GM21528 (cell line): ENCODE data around the gene PCSK2.
"Not testable (repeated sequence)": the region's sequence is repeated elsewhere in the genome, so short reads cannot be mapped to it uniquely, and the experiment has no call there.

ENCODE experiments used
- ATAC-seq: cut with Tn5 transposase; IDR thresholded peaks from one replicate; pipeline ENCODE4 v1.9.1; 2021; ENCODE audit warnings: mild to moderate bottlenecking, moderate library complexity; ENCODE audit not compliant: unreplicated experiment, low FRiP score

PCSK2 gene, protein sequence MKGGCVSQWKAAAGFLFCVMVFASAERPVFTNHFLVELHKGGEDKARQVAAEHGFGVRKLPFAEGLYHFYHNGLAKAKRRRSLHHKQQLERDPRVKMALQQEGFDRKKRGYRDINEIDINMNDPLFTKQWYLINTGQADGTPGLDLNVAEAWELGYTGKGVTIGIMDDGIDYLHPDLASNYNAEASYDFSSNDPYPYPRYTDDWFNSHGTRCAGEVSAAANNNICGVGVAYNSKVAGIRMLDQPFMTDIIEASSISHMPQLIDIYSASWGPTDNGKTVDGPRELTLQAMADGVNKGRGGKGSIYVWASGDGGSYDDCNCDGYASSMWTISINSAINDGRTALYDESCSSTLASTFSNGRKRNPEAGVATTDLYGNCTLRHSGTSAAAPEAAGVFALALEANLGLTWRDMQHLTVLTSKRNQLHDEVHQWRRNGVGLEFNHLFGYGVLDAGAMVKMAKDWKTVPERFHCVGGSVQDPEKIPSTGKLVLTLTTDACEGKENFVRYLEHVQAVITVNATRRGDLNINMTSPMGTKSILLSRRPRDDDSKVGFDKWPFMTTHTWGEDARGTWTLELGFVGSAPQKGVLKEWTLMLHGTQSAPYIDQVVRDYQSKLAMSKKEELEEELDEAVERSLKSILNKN

DNA sequence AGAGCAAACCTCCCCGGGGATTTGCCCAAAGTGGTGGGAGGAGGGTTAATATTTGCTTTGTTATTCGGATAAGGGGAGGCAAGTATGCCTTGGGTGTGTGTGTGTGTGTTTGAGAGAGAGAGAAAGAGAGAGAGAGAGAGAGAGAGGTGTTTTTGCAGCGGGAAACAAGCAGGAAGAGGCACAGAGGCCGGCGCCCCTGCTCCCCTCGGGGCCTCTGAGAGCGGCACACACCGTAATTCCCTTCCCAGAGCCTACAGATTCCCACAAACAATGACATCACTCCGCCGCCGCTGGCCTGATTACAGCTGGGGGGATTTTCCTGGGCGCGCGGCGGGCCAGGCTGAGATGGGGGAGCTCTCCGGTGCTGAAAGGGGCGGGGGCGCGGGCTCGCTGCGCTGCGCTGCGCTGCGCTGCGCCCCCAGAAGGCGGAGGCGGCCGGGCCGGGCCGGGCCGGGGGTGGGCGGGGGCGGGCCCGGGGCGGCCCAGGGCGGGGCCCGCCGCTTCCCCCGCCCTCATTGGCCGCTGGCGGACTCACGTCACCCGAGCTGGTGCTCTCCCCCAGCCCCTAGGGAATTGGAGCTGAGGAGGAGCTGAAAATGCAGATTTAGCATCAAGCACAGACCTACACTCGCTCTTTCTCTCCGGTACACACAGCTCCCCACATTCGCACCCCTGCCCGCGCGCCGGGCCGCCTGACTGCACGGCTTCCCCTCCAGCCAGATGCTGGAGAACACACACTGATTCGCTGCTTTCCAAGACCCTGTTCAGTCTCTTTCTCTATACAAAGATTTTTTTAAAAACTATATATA lies at the start of gene PCSK2:
PCSK2 (plus strand) TSS at position 631 of the 809 bp plus-strand sequence. CDS start 266 bp downstream, outside the sequence.
- no peak for ATAC-seq

DNA sequence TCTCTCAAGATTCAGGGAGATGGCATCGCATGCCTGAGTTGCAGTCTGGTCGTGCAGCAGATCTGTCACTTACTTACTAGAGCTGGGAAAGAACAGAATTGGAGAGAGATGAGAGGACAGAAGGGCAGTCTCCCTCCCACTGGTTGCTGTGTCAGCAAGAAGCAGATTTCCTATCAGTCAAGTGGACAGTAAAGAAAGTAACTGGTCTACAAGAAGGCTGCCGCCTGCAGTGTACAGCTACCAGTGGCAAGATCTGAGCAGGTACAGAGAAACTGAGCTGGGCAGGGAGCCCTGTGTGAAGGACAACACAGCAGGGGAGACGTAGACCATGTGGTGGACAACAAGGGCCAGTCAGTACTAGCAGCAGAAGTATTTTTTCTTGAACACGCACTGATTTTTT lies 49.5 kb upstream of the PCSK2 start:
- ATAC-seq, result no peak

DNA sequence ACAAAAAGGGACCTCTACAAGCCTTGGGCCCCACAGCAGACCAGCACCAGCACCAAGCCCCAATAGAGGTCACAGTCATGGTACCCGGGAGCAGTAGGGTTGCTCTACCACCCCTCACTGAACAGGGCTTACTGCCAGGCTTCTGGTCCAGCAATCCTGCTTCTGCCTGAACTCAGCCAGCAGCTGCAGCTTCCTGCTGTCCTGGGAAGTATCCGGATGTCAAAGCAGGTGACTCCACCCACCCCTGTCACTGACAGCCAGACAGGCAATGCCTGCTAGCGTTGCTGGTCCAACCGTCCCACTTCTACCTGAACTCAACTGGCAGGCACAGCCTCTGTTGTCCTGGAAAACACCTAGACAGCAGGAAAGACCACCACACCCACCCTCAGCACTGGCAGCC lies 47.0 kb upstream of the PCSK2 start:
- no peak for ATAC-seq

DNA sequence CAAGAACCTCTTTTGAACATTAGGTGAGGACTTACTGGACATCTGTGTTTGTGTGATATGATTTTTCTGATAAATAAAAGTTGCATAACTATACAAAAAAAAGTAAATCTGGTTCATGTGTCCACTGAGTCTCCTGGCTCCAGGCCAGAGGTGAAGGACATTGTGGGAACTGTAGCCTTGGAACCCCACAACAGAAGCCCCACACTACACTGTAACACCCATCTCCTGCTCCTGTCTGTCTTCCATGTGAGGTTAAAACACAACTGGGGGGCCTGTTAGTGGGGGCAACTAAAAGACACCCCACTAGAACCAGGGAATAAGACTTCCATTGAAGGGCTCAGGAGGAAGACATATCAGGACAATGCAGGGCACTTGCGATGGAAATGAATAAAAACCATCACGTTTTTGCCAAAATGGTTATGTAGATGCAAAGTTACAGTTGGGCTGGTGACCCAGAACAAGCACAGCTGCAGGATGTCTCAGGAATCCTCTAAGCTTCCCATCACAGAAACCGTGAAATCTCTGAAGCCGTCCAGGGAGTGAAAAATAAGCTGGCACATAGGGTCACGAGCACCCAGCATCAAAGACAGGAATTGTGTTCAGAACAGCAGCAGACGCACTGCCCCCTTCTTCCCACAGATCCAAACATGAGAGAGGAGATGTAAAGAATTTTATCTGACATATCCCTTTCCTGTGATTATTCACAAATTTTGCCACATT lies 36.7 kb upstream of the PCSK2 start:
- ATAC-seq, result no peak

DNA sequence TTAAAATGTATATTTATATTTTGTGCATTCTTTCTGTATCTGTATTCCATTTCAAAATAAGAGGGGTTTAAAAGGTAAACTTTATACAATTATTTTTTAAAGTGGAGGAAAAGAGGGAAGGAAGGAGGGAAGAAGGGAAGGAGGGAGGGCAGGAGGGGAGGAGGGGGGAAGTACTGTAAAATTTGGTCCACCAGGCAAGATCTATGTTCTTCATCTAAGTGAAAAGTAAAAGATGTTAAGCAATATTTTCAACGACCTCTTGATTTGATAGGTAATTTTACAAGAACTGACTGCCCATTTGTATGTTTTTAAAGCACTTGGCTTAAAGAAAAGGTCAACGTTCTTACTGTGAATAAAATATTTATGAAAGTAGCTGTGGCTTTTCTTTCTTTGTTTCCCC lies 29.8 kb upstream of the PCSK2 start:
- ATAC-seq, result no peak

DNA sequence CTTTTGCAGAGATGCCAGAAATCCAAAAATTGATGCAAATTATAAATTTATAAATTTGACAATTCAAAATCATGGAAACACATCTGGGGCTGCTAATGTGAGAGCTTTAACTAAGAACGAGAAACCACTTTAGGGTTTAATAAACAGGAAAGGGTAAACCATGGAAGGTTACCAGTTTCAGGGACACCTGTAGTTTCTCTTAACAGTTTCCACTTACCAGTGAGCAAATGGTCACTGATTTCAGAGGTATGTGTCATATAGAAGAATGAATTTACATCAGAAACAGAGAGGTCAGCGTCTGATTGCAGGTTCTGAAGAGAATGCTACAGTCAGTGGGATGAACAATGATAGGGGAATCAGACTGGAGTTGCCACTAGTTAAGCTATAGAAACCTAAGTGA lies 24.8 kb upstream of the PCSK2 start:
- no peak for ATAC-seq

DNA sequence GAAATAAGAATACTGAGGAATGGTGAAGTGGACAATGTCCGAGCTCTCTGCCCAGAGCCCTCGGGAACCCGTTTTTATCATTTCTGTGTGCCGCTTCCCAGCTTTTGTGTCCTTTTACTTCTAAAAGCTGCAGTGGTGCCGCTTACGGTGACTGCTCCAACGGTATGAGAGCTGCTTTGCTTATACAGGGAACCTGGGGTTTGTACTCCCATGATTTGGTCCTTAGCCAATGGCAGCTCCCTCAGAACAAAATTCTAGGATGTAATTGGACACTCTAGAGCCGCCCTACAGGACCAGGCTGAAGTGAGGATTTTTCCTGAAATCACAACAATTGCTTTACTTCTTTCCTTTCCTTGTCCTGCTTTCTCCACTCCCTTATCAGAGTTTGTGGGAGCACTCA lies 24.2 kb upstream of the PCSK2 start:
- no peak for ATAC-seq

DNA sequence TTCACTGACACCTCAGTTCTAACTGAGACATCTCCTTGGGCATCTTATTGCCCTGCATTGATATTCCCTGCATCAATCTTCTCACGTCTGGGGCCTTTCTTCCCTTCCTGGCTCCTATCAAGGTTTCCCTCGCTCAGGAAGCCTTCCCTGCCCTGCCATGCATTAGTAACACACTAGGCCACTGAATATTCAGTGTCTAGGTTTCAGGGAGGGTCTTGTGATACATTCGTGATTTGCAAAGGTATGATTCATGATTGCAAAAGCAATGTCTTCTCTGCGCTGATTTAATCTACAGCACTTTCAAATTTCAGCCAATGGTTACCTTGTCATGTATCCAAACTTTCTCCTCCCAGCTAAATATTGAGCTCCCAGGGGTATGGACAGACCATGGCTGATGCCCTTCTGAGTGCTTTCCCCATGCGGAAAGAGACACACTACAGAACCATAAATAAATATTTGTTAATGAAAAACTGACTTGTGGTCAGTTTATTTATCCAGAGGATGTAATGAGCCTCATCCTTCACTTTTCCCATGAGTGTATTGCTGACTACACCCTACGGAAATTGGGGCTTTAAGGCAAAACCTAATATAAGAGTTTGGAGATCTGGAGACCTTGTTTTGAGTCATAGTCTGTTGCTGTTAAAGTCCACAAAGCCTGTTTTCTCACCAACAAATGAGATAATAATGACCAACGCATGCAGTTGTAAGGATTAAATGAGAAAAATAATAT lies 21.6 kb upstream of the PCSK2 start:
- ATAC-seq, result no peak

DNA sequence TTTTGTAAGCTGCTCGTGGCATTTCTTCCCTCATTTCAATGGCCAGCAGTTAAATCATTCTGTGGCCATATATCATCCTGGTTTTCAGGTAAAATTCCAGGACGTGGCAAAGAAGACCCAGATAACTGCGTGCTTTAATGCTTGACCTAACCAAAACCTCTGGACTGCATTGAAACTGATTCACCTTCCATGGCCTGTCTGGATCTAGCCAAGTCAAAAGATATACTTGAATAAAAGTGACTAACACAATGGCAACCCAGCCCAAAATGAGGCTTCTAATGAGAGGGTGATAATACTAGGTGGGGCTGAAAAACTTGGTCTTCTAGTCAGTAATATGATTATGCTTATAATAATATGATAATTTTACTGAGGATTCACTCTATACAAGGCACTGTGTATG lies 16.5 kb upstream of the PCSK2 start:
- no peak for ATAC-seq

DNA sequence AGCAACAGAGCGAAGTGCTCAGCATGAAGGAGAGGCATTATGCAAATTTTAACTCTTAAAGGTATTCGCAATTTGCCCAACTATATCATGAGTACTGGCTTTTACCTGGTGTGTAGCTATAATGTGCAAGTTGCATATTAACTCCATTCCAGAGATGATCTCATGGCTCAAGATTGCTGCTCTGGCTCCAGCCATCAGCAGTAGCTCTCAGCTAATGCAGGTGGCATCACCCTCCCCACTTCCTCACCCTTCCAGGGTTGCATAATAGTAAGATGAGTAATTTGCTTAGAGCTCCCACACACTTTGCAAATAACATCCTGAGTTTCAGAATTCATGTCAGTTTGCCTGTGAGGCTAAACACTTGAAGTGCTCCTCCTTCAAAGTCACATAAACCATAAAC lies 15.9 kb upstream of the PCSK2 start:
- no peak for ATAC-seq

DNA sequence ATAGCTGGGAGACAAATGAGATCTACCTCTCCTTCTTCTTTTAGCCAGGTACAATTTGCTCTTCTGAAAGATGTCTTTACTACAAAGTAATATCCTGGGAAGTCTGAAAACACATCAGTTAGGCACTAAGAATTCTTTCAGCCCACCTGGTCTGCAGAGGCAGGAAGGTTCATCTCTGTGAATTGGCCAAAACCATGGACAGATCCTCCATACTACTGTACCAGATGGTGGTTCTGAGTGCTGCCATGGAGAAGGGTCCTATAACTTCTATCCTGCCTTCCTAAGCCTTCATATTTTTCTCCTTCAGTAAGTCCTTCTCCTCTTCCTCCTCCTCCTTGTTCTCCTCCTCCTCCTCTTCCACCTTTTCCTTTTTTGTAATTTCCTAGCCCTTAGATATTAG lies 11.7 kb upstream of the PCSK2 start:
- no peak for ATAC-seq

DNA sequence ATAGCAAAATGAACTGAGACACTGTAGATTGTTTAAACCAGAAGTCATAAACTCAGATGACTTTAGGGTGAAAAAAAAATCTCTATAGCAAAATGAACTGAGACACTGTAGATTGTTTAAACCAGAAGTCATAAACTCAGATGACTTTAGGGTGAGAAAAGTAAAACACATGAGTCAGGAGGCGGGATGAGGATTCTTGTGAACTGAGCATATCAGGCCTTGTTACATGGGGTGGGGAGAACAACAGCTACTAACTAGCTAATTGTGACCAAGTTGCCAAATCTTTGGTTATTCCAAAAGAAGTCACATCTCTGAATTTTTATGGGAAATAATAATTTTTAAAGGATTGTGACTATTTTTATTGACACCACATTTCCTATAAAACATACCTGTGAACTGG lies 7.0 kb upstream of the PCSK2 start:
- not testable (repeated sequence) for ATAC-seq

DNA sequence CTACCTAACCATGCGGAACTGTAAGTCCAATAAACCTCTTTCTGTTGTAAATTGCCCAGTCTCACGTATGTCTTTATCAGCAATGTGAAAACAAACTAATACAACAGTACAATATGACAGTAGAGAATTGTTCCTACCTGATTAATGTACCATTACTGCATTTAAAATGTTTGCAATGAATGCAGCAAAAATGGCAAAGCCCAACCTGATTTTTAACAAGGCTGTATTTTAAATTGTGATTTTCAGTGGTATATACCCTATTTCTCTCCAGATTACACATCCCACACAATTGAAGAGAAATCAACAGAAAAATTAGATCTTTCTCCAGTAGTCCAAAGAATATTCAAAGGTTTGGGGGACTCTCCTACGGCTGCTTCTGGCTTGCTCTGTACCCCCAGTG lies 3.3 kb upstream of the PCSK2 start:
- ATAC-seq, result no peak

DNA sequence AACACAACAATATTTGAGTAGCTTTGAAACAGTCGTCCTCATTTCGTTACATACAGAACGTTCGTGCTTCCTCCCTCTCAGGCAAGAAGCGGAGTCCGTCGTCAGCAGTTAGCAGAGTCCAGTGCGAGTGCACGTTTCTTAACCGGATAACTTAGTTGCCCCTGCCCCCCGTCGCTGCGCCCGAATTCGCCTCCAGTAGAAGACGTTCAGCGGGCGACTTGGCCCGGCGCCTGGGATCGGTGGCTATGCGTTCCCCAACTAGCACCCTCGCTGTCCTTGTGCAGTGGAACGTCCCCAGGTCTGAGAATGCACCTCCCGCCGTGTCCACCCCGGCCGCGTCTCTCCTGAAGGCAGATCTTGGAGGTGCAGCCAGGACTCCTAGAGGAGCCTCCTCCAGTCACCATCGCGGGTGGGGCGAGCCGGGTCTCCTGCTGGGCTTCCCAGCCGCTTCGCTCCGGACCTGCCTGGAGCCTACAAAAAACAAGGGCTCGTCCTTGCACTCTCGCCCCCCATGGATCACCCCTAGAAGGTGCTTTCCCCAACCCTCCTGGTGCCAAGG lies 910 bp upstream of the PCSK2 start:
- ATAC-seq, result no peak

DNA sequence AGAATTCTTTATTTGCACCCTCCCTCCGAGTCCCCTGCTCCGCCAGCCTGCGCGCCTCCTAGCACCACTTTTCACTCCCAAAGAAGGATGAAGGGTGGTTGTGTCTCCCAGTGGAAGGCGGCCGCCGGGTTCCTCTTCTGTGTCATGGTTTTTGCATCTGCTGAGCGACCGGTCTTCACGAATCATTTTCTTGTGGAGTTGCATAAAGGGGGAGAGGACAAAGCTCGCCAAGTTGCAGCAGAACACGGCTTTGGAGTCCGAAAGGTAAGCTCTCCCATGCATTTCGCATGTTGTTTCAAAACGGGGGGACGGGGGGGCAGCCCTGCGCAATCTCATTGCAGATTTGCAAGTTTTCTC lies 357 bp downstream of the PCSK2 start:
- no peak for ATAC-seq

DNA sequence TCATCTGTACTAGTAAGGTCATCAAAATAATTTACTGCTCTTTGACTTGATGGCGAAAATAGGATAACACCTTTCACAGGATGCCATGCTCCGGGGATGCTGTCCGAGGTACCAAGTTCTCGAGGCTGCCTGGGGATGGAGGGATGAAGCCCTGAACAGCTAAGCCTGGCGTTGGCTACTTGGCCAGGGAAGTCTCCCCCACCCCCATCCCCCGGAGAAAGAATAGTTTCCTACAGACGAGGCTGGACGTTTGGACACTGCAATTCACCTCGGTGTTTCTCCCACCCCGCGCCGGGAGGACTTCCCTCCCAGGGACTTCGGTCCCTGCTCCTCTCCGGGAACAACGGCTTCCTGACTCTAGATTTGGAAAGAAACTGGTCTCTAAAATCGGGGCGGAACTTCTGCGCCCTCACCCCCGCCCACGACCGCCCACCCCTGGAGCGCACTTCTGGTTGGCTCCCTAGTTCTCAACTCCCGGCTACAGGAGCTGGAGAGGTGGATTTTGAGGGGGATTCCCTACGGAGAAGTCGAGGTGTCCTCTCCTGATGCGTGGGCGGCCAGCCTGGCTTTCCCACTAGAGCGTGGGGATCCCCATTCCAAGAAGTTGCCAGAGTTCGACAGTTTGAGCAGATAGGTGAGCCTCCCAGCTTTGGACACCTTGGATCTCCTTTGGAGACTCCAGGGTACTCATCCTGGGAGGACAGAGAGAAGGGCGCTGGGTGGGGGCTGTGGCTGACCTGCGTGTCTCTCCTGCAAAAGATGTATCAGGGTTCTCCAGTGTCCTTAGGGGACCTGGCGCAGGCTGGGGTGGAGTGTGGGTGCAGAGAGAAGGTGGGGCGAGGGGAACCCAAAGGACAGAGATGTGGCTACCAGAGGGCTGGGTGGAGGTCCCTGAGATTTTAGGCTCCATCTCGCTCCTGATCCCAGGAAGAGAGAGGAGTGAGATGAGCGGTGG lies 1.1 kb downstream of the PCSK2 start:
- no peak for ATAC-seq

DNA sequence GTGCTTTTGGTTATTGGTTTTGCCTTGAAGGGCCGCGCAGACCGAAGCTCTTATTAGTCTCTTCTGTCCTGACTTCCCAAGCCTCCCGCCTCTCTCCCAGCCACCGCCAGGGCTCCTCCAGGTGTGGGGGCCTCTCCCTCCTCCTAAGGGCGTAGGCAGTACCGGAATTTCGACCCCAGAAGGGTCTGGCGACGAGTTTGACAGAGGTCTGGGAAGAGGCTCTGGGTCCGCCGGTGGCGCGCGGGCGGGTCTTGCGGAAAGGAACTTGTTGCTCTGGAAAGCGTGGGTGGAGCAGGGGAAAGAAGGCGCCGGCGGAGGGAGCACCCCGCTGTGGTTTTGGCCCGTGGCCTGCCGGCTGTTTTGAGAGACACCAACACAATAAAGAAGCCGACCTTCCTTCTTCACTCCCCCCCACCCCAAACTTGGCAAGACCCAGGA lies 1.8 kb downstream of the PCSK2 start:
- no peak for ATAC-seq

DNA sequence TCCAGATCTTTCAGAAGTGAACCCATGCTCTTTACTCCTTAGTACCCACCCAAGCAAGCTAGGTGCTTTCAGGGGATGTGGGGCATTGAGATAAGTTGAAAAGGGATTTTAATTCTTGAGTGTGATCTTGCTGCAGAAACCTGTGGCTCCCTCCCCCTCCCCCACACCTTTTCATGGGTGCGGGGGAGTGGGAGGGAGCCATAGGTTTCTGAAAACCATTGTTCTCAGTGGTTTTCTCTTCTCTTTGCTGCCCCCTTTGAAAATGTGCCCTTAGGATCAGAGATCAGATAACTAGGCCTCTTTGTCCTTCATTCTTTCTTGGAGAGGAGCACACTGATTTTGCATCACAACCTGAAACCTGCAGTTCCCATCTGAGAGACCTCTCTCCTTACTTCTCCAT lies 2.4 kb downstream of the PCSK2 start:
- no peak for ATAC-seq

DNA sequence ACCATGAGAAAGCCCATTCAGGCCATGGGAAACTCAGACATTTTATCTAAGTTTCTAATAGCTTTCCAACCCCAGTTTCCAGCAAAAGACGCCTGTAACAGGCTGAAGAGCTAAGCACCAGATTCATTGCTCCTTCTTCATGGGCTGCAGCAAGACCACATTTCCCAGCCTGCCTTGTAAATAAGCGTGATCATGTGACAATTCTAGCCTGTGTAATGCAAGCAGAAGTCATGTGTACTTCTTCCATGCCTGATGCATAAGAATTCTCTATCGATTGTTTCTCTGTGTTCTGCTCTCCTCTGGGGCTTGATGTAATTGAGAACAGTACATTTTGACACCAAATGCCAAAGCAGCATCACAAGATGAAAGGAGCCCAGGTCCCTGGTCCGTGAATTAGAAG lies 6.8 kb downstream of the PCSK2 start:
- no peak for ATAC-seq
